ENCODE results near the gene AFAP1.
A peak's percentile ranks its signal among the peaks of the same experiment; 100 is the strongest.

Gene AFAP1

GRCh38 chr4:7801001-7801400 is 138.7 kb downstream of the AFAP1 start:
- DNase-seq: no peak

- no peak for DNase-seq
Observed at GRCh38 chr4:7800410-7800809, 139.3 kb downstream of the AFAP1 start.

- DNase-seq: no peak
Observed at GRCh38 chr4:7799736-7800135, 139.9 kb downstream of the AFAP1 start.

GRCh38 chr4:7799306-7799705 is 140.4 kb downstream of the AFAP1 start:
- no peak for DNase-seq

- DNase-seq: no peak
Observed at GRCh38 chr4:7798178-7798995, 141.3 kb downstream of the AFAP1 start.

- no peak for DNase-seq
Observed at GRCh38 chr4:7797330-7797729, 142.3 kb downstream of the AFAP1 start.

GRCh38 chr4:7795983-7796382 is 143.7 kb downstream of the AFAP1 start:
- no peak for DNase-seq

GRCh38 chr4:7793186-7793585 is 146.5 kb downstream of the AFAP1 start:
- DNase-seq: no peak

GRCh38 chr4:7792616-7793015 is 147.0 kb downstream of the AFAP1 start:
- no peak for DNase-seq

GRCh38 chr4:7790999-7791398 is 148.7 kb downstream of the AFAP1 start:
- DNase-seq: no peak

GRCh38 chr4:7790023-7790422 is 149.6 kb downstream of the AFAP1 start:
- no peak for DNase-seq

- no peak for DNase-seq
Observed at GRCh38 chr4:7788694-7789425, 150.8 kb downstream of the AFAP1 start.

GRCh38 chr4:7788193-7788592 is 151.5 kb downstream of the AFAP1 start:
- DNase-seq: no peak

- DNase-seq: no peak
Observed at GRCh38 chr4:7787681-7788141, 151.9 kb downstream of the AFAP1 start.

- no peak for DNase-seq
Observed at GRCh38 chr4:7787067-7787466, 152.6 kb downstream of the AFAP1 start.

- DNase-seq: no peak
Observed at GRCh38 chr4:7786517-7786916, 153.1 kb downstream of the AFAP1 start.

GRCh38 chr4:7786040-7786439 is 153.6 kb downstream of the AFAP1 start:
- no peak for DNase-seq

- peak; percentile 63 for DNase-seq
Observed at GRCh38 chr4:7785017-7785416, 154.6 kb downstream of the AFAP1 start.

GRCh38 chr4:7784131-7784870 is 155.4 kb downstream of the AFAP1 start:
- DNase-seq: no peak

- no peak for DNase-seq
Observed at GRCh38 chr4:7783541-7783940, 156.1 kb downstream of the AFAP1 start.

- DNase-seq: no peak
Observed at GRCh38 chr4:7782783-7783182, 156.9 kb downstream of the AFAP1 start.

- DNase-seq: no peak
Observed at GRCh38 chr4:7781993-7782392, 157.7 kb downstream of the AFAP1 start.

- DNase-seq: peak; percentile 68
Observed at GRCh38 chr4:7781366-7781765, 158.3 kb downstream of the AFAP1 start.

Data from fibroblast of skin of abdomen (primary cell).